Neural cell (in vitro differentiated cells): ENCODE data around the gene ESPN. TPM values are rescaled to one million over a fixed set of nuclear protein-coding genes. Genes with fewer than 3 reads are reported as not detected.

Source experiments
- H2AFZ ChIP-seq: fragments of 200-600, 300-800 bp; sonication (generic), shearing (Covaris generic); 2 replicates; pipeline ENCODE4 v1.6.0; 2014; ENCODE audit warnings: low read depth, mild to moderate bottlenecking, antibody characterized with exemption, low read length, moderate library complexity
- H3F3A ChIP-seq: fragments of 200-600 bp; shearing (Covaris generic); 2 replicates; pipeline ENCODE4 v1.6.1; 2016; ENCODE audit warnings: mild to moderate bottlenecking, moderate library complexity, mixed read lengths, antibody characterized with exemption, low read length; ENCODE audit not compliant: insufficient read depth, poor library complexity, severe bottlenecking
- H3K27ac ChIP-seq: fragments of 200-600, 300-800 bp; sonication (generic), shearing (Covaris generic); 2 replicates; pipeline ENCODE4 v1.5.1; 2014; ENCODE audit warnings: mild to moderate bottlenecking, low read length, moderate library complexity
- H3K27me3 ChIP-seq: fragments of 300-800, 200-600 bp; sonication (generic), shearing (Covaris generic); 2 replicates; pipeline ENCODE4 v1.6.0; 2014; ENCODE audit warnings: mild to moderate bottlenecking, low read depth, low read length, moderate library complexity; ENCODE audit not compliant: insufficient read depth
- H3K36me3 ChIP-seq: fragments of 300-800, 200-600 bp; sonication (generic), shearing (Covaris generic); 2 replicates; pipeline ENCODE4 v1.5.1; 2014; ENCODE audit warnings: mild to moderate bottlenecking, antibody characterized with exemption, low read length, moderate library complexity; ENCODE audit not compliant: insufficient read depth
- H3K4me2 ChIP-seq: fragments of 300-800, 200-600 bp; sonication (generic), shearing (Covaris generic); 2 replicates; pipeline ENCODE4 v1.6.0; 2014; ENCODE audit warnings: mild to moderate bottlenecking, low read length
- H3K4me3 ChIP-seq: fragments of 300-800, 200-600 bp; sonication (generic), shearing (Covaris generic); 2 replicates; pipeline ENCODE4 v1.5.1; 2014; ENCODE audit warnings: mild to moderate bottlenecking, low read length, moderate library complexity
- H3K79me2 ChIP-seq: fragments of 200-600 bp; shearing (Covaris generic); replicated peaks from 2 replicates; pipeline ENCODE4 v1.6.0; 2014; ENCODE audit warnings: mild to moderate bottlenecking, low read length, moderate library complexity; ENCODE audit not compliant: insufficient read depth
- H3K9ac ChIP-seq: fragments of 300-800, 200-600 bp; sonication (generic), shearing (Covaris generic); 2 replicates; pipeline ENCODE4 v1.6.1; 2016; ENCODE audit warnings: mild to moderate bottlenecking, low read length, mixed read lengths
- H3K9me2 ChIP-seq: fragments of 200-600 bp; shearing (Covaris generic); 2 replicates; pipeline ENCODE4 v1.6.1; 2016; ENCODE audit warnings: mild to moderate bottlenecking, low read length, mixed read lengths; ENCODE audit not compliant: insufficient read depth
- H3K9me3 ChIP-seq: fragments of 200-600, 300-800 bp; sonication (generic), shearing (Covaris generic); 2 replicates; pipeline ENCODE4 v1.6.1; 2016; ENCODE audit warnings: mild to moderate bottlenecking, mixed run types, low read length, moderate library complexity, mixed read lengths
- H4K20me1 ChIP-seq: fragments of 200-600 bp; shearing (Covaris generic); 2 replicates; pipeline ENCODE4 v1.6.1; 2016; ENCODE audit warnings: mild to moderate bottlenecking, mixed run types; ENCODE audit not compliant: insufficient read depth
- CTCF ChIP-seq: fragments of 450-650 bp; IDR thresholded peaks from 2 replicates; pipeline ENCODE4 v1.5.1; 2014; ENCODE audit warnings: antibody characterized with exemption, mild to moderate bottlenecking, moderate library complexity; ENCODE audit not compliant: poor library complexity, severe bottlenecking
- EP300 ChIP-seq: fragments of 450-650 bp; conservative IDR thresholded peaks from 2 replicates; pipeline ENCODE4 v1.6.1; 2014; ENCODE audit warnings: antibody characterized with exemption, mild to moderate bottlenecking, moderate library complexity; ENCODE audit not compliant: poor library complexity, severe bottlenecking
- EZH2 ChIP-seq: fragments of 200-600, 300-800 bp; shearing (Covaris generic), sonication (generic); IDR thresholded peaks from 2 replicates; pipeline ENCODE4 v1.6.1; 2014; ENCODE audit warnings: antibody characterized with exemption, low read length, borderline replicate concordance, mild to moderate bottlenecking; ENCODE audit not compliant: insufficient read depth, poor library complexity, severe bottlenecking
- MXI1 ChIP-seq: fragments of 450-650 bp; conservative IDR thresholded peaks from 2 replicates; pipeline ENCODE4 v1.6.1; 2014; ENCODE audit warnings: antibody characterized with exemption, mild to moderate bottlenecking; ENCODE audit not compliant: poor library complexity, severe bottlenecking
- POLR2AphosphoS5 ChIP-seq: IDR thresholded peaks from 2 replicates; pipeline ENCODE4 v1.6.1; 2012
- RAD21 ChIP-seq: fragments of 450-650 bp; conservative IDR thresholded peaks from 2 replicates; pipeline ENCODE4 v1.6.1; 2014; ENCODE audit warnings: antibody characterized with exemption, mild to moderate bottlenecking, moderate library complexity
- REST ChIP-seq: IDR thresholded peaks from 2 replicates; pipeline ENCODE4 v1.6.1; 2012; ENCODE audit warnings: borderline replicate concordance
- SMC3 ChIP-seq: fragments of 450-650 bp; conservative IDR thresholded peaks from 2 replicates; pipeline ENCODE4 v1.6.1; 2014; ENCODE audit warnings: antibody characterized with exemption, mild to moderate bottlenecking, moderate library complexity; ENCODE audit not compliant: poor library complexity
- TAF1 ChIP-seq: IDR thresholded peaks from 2 replicates; pipeline ENCODE4 v1.6.1; 2012; ENCODE audit warnings: low read depth
- polyA plus RNA-seq: library from polyadenylated mRNA; depleted of rRNA; stranded (reverse); fragments of >200 nt; gene quantifications from 2 replicates; pipeline ENCODE4 v1.2.3, GENCODE V29; 2014

ESPN gene
- polyA plus RNA-seq, 1 donor from 2014 or later = not detected

GRCh38 chr1:6471970-6472368 is 47.4 kb downstream of the ESPN start:
- Histone ChIP-seq H4K20me1 (no peaks in the 10 kb centered on the region), H3F3A (no peaks in the 10 kb centered on the region), H3K9me3 (no peaks in the 10 kb centered on the region), H3K79me2 (no peaks in the 10 kb centered on the region), H3K4me3 (no peak overlapping the region), H3K4me2 (no peak overlapping the region), H3K27me3 (no peaks in the 10 kb centered on the region), H3K9ac (no peak overlapping the region), H3K9me2 (no peaks in the 10 kb centered on the region), H3K27ac (no peak overlapping the region), H3K36me3 (no peaks in the 10 kb centered on the region), H2AFZ (no peak overlapping the region)
- TF ChIP-seq EP300 (no peak), EZH2 (no peak), CTCF (no peak), REST (no peak), TAF1 (no peak), POLR2AphosphoS5 (no peak), SMC3 (no peak)

DNA sequence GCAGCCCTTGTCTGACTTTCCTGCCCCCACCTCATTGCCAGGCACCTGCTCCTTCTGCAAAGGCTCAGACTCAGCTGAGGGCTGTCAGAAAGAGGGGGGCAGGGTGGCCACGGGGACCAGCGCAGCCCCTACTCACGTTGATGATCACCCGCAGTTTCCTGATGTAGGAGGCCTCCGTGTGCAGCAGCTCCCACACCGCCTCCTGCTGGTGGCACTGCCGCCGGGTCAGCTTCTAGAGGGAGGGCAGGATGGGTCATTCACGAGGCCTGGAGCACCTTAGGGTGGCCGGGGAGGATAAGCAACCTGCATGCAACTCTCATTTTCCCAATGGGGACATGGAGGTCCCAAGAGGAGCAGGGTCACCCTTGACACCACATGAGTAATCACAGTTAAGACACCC is 47.8 kb downstream of the ESPN start:
- H3K79me2 ChIP-seq = no peaks in the 10 kb centered on the region
- no peaks in the 10 kb centered on the region for H3K36me3 ChIP-seq
- TF ChIP-seq EZH2 (no peak), EP300 (no peak), MXI1 (no peak), RAD21 (no peak), REST (no peak), POLR2AphosphoS5 (no peak), CTCF (no peak), TAF1 (no peak)
- no peaks in the 10 kb centered on the region for H3K27me3 ChIP-seq
- no peak overlapping the region for H3K4me3 ChIP-seq
- H2AFZ ChIP-seq = no peak overlapping the region
- no peak overlapping the region for H3K4me2 ChIP-seq
- no peaks in the 10 kb centered on the region for H3F3A ChIP-seq
- no peaks in the 10 kb centered on the region for H3K9me2 ChIP-seq
- H3K9me3 ChIP-seq = no peaks in the 10 kb centered on the region
- H3K9ac ChIP-seq = no peak overlapping the region
- no peaks in the 10 kb centered on the region for H4K20me1 ChIP-seq
- H3K27ac ChIP-seq = no peak overlapping the region
